ENCODE measurements around the gene AMT. TPM values are rescaled to one million over a fixed set of nuclear protein-coding genes. Genes with fewer than 3 reads are reported as not detected.

The AMT gene
- total and polyA plus RNA-seq, 2 experiments from 2014 or later: 19.0 to 39.7 TPM

DNA sequence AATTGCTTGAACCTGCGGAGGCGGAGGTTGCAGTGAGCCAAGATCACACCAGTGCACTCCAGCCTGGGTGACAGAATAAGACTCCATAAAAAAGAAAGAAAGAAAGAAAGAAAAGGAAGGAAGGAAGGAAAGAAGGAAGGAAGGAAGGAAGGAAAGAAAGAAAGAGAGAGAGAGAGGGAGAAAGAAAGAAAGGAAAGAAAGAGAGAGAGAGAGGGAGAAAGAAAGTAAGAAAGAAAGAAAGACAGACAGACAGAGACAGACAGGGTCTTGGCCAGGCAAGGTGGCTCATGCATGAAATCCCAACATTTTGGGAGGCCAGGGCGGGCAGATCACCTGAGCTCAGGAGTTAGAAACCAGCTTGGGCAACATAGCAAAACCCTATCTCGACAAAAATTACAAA lies 31.3 kb upstream of the AMT start:
- Histone ChIP-seq H2AFZ (no peak overlapping the region), H3K4me1 (ENCODE audit: insufficient read depth) (no peaks in the 10 kb centered on the region), H3K9me3 (ENCODE audit: low read depth) (no peaks in the 10 kb centered on the region), H3K4me2 (no peak overlapping the region), H3K79me2 (no peaks in the 10 kb centered on the region), H3K36me3 (replicated peaks; ENCODE audit: insufficient read depth, low read depth) (no peaks in the 10 kb centered on the region), H3K9me2 (replicated peaks; ENCODE audit: insufficient read depth) (no peaks in the 10 kb centered on the region), H3K27me3 (no peaks in the 10 kb centered on the region), H4K20me1 (ENCODE audit: insufficient read depth, poor library complexity, severe bottlenecking) (no peaks in the 10 kb centered on the region), H3K4me3 (no peak overlapping the region), H3K27ac (no peak overlapping the region)
- 94% methylated on average over 4 of the region's 4 CpGs for WGBS (ENCODE audit: low lambda C conversion rate, missing lambda C conversion rate)
- DNase-seq (ENCODE audit: low spot score): no peak
- TF ChIP-seq, protein P1, sequence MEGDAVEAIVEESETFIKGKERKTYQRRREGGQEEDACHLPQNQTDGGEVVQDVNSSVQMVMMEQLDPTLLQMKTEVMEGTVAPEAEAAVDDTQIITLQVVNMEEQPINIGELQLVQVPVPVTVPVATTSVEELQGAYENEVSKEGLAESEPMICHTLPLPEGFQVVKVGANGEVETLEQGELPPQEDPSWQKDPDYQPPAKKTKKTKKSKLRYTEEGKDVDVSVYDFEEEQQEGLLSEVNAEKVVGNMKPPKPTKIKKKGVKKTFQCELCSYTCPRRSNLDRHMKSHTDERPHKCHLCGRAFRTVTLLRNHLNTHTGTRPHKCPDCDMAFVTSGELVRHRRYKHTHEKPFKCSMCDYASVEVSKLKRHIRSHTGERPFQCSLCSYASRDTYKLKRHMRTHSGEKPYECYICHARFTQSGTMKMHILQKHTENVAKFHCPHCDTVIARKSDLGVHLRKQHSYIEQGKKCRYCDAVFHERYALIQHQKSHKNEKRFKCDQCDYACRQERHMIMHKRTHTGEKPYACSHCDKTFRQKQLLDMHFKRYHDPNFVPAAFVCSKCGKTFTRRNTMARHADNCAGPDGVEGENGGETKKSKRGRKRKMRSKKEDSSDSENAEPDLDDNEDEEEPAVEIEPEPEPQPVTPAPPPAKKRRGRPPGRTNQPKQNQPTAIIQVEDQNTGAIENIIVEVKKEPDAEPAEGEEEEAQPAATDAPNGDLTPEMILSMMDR (IDR thresholded peaks at IDR 0.05; ENCODE audit: poor library complexity): no peak
- TF ChIP-seq EZH2 (IDR thresholded peaks at IDR 0.05; ENCODE audit: borderline replicate concordance): no peak
- TF ChIP-seq EZH2phosphoT487 (IDR thresholded peaks at IDR 0.05; ENCODE audit: low read depth, severe bottlenecking, unreplicated experiment): no peak

DNA sequence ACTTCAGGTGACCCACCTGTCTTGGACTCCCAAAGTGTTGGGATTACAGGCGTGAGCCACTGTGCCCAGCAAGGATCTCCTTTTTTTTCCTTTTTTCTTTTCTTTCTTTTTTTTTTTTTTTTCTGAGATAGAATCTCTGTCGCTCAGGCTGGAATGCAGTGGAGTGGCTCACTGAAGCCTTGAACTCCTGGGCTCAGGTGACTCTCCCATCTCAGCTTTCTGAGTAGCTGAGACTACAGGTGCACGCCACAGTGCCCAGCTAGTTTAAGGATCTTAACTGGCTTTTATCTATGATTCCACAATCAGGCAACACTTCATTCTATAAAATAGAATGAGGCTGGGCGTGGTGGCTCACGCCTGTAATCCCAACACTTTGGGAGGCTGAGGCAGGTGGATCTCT lies 23.1 kb upstream of the AMT start:
- Histone ChIP-seq H3K79me2 (no peaks in the 10 kb centered on the region), H4K20me1 (ENCODE audit: insufficient read depth, poor library complexity, severe bottlenecking) (no peaks in the 10 kb centered on the region), H2AFZ (no peak overlapping the region), H3K4me1 (ENCODE audit: insufficient read depth) (no peaks in the 10 kb centered on the region), H3K9me3 (ENCODE audit: low read depth) (no peaks in the 10 kb centered on the region), H3K27ac (no peak overlapping the region), H3K9me2 (replicated peaks; ENCODE audit: insufficient read depth) (no peaks in the 10 kb centered on the region), H3K4me3 (no peak overlapping the region), H3K4me2 (no peak overlapping the region), H3K36me3 (replicated peaks; ENCODE audit: insufficient read depth, low read depth) (no peaks in the 10 kb centered on the region), H3K27me3 (no peaks in the 10 kb centered on the region)
- DNase-seq (ENCODE audit: low spot score): no peak
- 85% methylated on average over 5 of the region's 5 CpGs for WGBS (ENCODE audit: low lambda C conversion rate, missing lambda C conversion rate)
- TF ChIP-seq EZH2 (IDR thresholded peaks at IDR 0.05; ENCODE audit: borderline replicate concordance): no peak
- TF ChIP-seq EZH2phosphoT487 (IDR thresholded peaks at IDR 0.05; ENCODE audit: low read depth, severe bottlenecking, unreplicated experiment): no peak
- TF ChIP-seq, protein P1 (IDR thresholded peaks at IDR 0.05; ENCODE audit: poor library complexity): no peak

DNA sequence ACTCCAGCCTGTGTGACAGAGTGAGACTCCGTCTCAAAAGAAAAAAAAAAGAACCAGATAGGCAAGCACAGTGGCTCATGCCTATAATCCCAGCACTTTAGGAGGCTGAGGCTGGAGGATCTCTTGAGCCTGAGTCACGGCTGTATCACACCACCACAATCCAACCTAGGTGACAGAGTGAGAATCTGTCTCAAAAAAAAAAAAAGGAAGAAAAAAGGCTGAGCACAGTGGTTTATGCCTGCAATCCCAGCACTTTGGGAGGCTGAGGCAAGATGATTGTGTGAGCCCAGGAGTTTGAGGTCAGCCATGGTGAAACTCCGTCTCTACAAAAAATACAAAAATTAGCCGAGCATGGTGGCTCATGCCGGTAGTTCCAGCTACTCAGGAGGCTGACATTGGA lies 12.5 kb upstream of the AMT start:
- H3K4me2 ChIP-seq: no peak overlapping the region
- WGBS (ENCODE audit: low lambda C conversion rate, missing lambda C conversion rate): 85% methylated on average over 5 of the region's 5 CpGs
- H3K4me1 ChIP-seq (ENCODE audit: insufficient read depth): no peaks in the 10 kb centered on the region
- DNase-seq (ENCODE audit: low spot score): no peak
- H2AFZ ChIP-seq: no peak overlapping the region
- H3K9me2 ChIP-seq (replicated peaks; ENCODE audit: insufficient read depth): no peaks in the 10 kb centered on the region
- H3K27ac ChIP-seq: no peak overlapping the region
- H3K27me3 ChIP-seq: no peaks in the 10 kb centered on the region
- no peak overlapping the region for H3K4me3 ChIP-seq
- TF ChIP-seq, protein P1 (IDR thresholded peaks at IDR 0.05; ENCODE audit: poor library complexity): no peak
- TF ChIP-seq EZH2phosphoT487 (IDR thresholded peaks at IDR 0.05; ENCODE audit: low read depth, severe bottlenecking, unreplicated experiment) (no peak), EZH2 (IDR thresholded peaks at IDR 0.05; ENCODE audit: borderline replicate concordance) (no peak)
- H3K36me3 ChIP-seq (replicated peaks; ENCODE audit: insufficient read depth, low read depth): no peaks in the 10 kb centered on the region
- H4K20me1 ChIP-seq (ENCODE audit: insufficient read depth, poor library complexity, severe bottlenecking): no peaks in the 10 kb centered on the region
- H3K79me2 ChIP-seq: no peaks in the 10 kb centered on the region
- no peaks in the 10 kb centered on the region for H3K9me3 ChIP-seq (ENCODE audit: low read depth)

DNA sequence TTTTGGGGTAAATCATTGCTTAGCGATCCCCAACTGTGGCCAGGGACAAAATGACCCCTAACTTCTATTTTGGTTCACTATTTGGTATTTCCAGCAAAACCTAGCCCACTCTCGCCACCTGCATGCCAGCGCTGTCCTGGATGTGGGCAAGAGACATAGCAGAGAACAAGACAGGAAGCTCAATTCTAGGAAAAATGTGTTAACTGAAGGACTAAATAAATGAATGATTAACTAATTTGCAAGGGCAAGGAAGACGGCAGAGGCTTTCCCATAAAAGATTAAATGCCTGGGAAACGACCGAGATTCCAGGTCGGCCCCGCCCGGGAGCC lies 6.4 kb upstream of the AMT start:
- Histone ChIP-seq H3K36me3 (replicated peaks; ENCODE audit: insufficient read depth, low read depth) (no peaks in the 10 kb centered on the region), H3K9me3 (ENCODE audit: low read depth) (no peaks in the 10 kb centered on the region), H3K9me2 (replicated peaks; ENCODE audit: insufficient read depth) (no peaks in the 10 kb centered on the region), H3K27ac (peak overlapping the region; percentile 91), H3K4me3 (peak overlapping the region; percentile 31), H4K20me1 (ENCODE audit: insufficient read depth, poor library complexity, severe bottlenecking) (no peaks in the 10 kb centered on the region), H3K79me2 (peaks cover 9% of the 10 kb centered on the region), H3K4me1 (ENCODE audit: insufficient read depth) (peaks cover 3% of the 10 kb centered on the region), H3K4me2 (peak overlapping the region; percentile 74), H2AFZ (peak overlapping the region; percentile 61), H3K27me3 (no peaks in the 10 kb centered on the region)
- WGBS (ENCODE audit: low lambda C conversion rate, missing lambda C conversion rate): 10% methylated on average over 9 of the region's 9 CpGs
- DNase-seq (ENCODE audit: low spot score): no peak
- TF ChIP-seq EZH2phosphoT487 (IDR thresholded peaks at IDR 0.05; ENCODE audit: low read depth, severe bottlenecking, unreplicated experiment) (no peak), EZH2 (IDR thresholded peaks at IDR 0.05; ENCODE audit: borderline replicate concordance) (no peak)
- TF ChIP-seq, protein P1 (IDR thresholded peaks at IDR 0.05; ENCODE audit: poor library complexity): no peak

Data from hepatocyte (in vitro differentiated cells).